22Rv1 (cell line): Measurements from ENCODE around the gene TRAM2.

ENCODE experiments used
- CTCF ChIP-seq: fragments of 450-650 bp; IDR thresholded peaks from 2 replicates; pipeline ENCODE4 v1.5.1; 2017; ENCODE audit warnings: mild to moderate bottlenecking
- ZFX ChIP-seq: fragments of 450-650 bp; IDR thresholded peaks from 2 replicates; pipeline ENCODE4 v1.6.1; 2017; ENCODE audit warnings: antibody characterized with exemption, borderline replicate concordance

DNA sequence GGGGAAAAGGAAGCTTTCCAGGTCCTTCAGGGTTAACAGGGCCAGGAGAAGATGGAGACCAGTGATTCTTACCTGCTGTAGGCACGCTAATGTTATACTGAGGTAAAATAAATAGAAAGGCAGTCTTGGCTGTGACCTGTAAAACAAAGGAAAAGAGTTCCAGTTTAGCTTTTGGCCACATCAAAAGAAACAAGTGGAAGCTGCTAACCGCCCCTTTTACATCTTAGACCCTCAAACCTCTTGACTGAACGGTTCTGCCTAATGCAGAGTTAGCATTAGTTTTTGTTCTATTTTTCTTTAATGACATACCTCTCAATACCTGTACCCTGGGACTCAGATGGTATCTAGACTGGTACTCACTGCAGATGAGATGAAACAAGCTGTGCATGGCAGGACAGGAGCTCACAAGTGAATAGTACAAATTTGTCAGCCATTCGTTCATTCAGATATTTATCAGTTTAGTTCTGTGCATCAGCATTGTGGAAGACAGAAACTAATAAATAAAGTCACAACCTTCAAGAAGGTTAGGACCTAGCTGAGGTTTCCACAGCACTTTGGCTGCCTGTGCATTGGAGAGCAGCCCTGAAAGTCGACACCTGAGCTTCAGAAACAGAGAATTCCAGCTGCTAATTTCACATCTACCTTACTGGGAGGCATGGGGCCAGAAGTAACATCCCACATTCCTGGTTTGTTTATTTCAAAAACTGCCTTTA lies 41.0 kb downstream of the TRAM2 start:
- TF ChIP-seq CTCF = no peak
- TF ChIP-seq ZFX = no peak
